Activated CD4-positive, alpha-beta T cell treated with anti-CD3 and anti-CD28 coated beads for 1 hour (primary cell): ENCODE data around the gene GRIA4.
"Not testable (repeated sequence)": the region's sequence is repeated elsewhere in the genome, so short reads cannot be mapped to it uniquely, and the experiment has no call there.

Experiments
- DNase-seq: peaks from one replicate; pipeline ENCODE4 v3.0.0-alpha.2; 2020

GRIA4 gene

GRCh38 chr11:105723269-105723668 is 113.4 kb downstream of the GRIA4 start:
- no peak for DNase-seq

GRCh38 chr11:105732611-105733010 is 122.7 kb downstream of the GRIA4 start:
- no peak for DNase-seq

- no peak for DNase-seq
Measured at GRCh38 chr11:105734426-105734825, 124.6 kb downstream of the GRIA4 start.

- no peak for DNase-seq
Measured at GRCh38 chr11:105738251-105738650, 128.4 kb downstream of the GRIA4 start.

- no peak for DNase-seq
Measured at GRCh38 chr11:105738986-105739795, 129.3 kb downstream of the GRIA4 start.

DNA sequence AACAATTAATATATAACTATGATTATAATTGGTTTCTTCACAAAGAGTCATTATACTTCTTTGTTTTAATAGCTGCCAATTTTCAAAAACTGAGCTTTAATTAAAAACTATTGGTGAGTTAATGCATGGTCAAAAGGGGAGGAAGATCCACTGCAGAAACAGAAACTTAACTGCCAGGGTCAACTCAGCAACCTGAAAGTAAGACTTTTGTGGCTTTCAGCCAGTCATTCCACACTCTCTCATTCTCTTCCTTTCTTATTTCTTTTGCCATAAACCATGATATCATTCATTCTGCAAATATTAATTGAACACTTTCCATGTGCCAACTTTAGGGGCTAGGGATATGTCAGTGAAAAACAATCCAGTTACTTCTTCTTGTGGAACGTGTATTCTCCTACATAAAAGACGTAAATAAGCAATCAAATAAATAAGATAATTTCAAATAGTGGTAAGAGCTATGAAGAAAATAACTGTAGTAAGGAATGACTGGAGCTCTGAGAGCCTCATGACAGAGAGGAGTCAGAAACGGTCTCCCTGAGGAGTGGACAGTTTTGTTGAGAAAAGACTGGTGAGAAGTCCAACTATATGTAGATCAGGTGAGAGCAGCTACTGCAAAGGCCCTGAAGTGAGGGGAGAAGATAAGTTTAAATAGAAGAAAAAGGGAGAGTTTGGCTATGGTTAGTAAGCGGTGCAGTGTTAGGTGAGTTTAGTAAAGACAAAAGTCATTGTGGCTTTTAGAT is 130.5 kb downstream of the GRIA4 start:
- no peak for DNase-seq

GRCh38 chr11:105741488-105742020 is 131.7 kb downstream of the GRIA4 start:
- DNase-seq: no peak

DNA sequence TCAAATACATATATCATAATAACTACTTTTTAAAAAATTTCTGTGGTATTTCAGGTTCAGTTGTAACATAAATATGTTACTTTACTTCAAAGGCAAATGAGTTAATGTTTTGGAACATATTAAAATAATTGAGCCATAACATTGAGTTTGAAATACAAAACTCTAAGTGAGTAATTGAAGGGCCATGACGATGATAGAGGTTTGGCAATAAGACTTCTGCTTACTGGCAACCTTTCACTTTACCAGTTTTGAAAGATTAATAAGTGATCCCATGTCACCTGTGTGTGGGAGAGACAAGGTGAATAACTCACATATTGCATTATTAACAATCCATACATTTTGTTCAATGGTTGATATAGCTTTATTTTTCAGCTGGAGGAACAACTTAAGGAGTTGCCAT is 144.4 kb downstream of the GRIA4 start:
- no peak for DNase-seq

GRCh38 chr11:105754716-105755115 is 144.8 kb downstream of the GRIA4 start:
- DNase-seq: no peak

DNA sequence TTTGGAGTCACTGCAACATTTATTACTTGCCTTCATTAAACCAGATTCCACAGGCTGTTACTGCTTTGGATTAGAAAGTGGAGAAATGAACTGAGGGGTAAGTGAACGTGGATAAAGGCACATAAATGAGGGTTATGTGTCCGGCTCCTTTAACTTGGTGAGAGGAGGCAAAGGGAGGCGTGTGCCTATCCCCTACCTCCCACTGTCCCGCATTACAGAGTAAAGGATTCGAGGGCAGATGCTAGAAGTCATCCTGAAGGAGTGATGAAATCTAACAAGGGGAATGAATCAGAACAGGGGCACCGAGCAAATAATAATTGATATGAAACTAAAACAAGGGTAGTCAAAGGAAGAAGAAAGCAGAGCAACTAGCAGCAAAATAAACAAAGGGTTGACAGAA is 147.2 kb downstream of the GRIA4 start:
- DNase-seq: no peak

GRCh38 chr11:105763594-105763993 is 153.7 kb downstream of the GRIA4 start:
- DNase-seq: no peak

- no peak for DNase-seq
Measured at GRCh38 chr11:105767931-105768330, 158.1 kb downstream of the GRIA4 start.

DNA sequence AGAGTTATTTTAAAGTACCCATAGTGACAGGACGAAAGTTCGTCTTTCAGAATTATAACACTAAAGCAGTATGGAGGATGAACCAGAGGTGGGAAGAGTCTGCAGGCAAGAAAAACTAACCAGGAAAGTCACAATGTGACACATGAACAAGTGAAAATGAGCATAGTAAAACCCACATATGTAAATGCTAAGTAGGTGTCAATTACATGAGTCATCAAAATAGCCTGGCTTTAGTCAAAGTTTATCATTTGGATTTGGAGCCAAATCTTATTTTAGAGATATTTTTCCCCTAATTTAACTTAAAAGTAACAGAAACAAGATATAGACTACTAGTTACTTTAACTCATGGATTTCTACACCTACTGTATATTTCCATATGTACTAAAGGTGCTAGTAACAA is 159.8 kb downstream of the GRIA4 start:
- no peak for DNase-seq

- not testable (repeated sequence) for DNase-seq
Measured at GRCh38 chr11:105773452-105773851, 163.6 kb downstream of the GRIA4 start.

GRCh38 chr11:105774899-105775298 is 165.0 kb downstream of the GRIA4 start:
- DNase-seq: no peak

DNA sequence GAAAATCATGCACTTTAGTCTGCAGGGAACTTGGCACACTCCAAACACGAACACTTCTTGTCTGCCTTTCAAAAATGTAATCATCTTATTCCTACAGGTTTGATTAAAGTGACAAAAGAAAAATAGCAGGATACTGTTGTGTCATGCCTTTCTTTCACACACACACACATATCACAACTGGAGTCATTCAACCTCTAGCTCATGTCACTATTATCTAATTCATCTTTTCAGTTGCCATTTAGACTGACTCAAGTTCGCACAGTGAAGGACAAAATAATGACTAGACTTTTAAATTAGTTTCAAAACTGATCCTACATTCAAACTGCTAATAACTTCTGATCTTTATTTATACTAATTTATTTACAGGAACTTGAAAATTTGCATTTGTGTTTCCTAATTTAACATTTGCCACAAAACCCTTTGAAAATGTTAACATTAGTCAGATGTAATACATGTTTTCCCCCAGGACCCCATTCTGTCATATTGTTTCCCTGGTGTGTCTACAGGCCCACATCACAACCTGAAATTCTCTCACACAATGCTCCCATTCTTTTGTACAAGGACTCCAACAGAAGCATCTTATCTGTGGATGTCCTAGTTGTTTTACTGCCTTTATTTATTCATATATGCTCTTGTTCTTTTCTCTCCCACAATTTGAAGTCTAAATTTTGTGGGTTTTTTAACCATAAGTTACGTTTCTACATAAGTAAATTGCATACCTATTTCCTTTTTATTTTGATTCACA is 171.1 kb downstream of the GRIA4 start:
- DNase-seq: no peak

DNA sequence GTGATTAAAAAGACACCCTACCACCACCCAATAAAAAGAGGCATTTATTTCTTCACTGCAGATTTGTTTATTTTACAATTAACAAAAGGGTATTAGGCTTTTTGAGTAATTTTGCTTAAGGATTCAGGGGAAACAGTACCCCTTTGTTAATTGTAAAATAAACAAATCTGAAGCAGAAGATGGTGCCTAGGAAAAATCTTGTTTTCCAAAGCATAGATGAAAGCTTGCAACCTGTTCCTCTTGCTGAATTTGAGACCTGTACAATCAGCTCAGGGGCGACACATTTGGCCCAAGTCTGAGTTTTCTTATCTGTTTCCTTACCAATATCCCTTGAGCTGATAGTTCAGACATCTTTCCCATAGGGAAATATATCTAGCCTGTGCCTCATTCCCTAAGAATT is 171.9 kb downstream of the GRIA4 start:
- DNase-seq: no peak

GRCh38 chr11:105783216-105783615 is 173.3 kb downstream of the GRIA4 start:
- no peak for DNase-seq

- DNase-seq: not testable (repeated sequence)
Measured at GRCh38 chr11:105785850-105786249, 176.0 kb downstream of the GRIA4 start.

- DNase-seq: no peak
Measured at GRCh38 chr11:105786741-105787140, 176.9 kb downstream of the GRIA4 start.

GRCh38 chr11:105789579-105790420 is 179.9 kb downstream of the GRIA4 start:
- no peak for DNase-seq

- no peak for DNase-seq
Measured at GRCh38 chr11:105790840-105791239, 181.0 kb downstream of the GRIA4 start.
